Smooth muscle cell of bladder (primary cell): ENCODE measurements around the gene CSAG1. TPM values are rescaled to one million over a fixed set of nuclear protein-coding genes. Genes with fewer than 3 reads are reported as not detected.

Experiments used
- total RNA-seq: library from RNA; depleted of rRNA; stranded (reverse); fragments of >200 nt; gene quantifications from 2 replicates; pipeline ENCODE4 v1.2.3, GENCODE V29; 2014

CSAG1 gene, protein sequence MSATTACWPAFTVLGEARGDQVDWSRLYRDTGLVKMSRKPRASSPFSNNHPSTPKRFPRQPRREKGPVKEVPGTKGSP
- total RNA-seq = not detected in 2 replicates

GRCh38 chrX:152733261-152733975, at the start of gene CSAG1, which contains the start of gene MAGEA12:
CSAG1 (minus strand) TSS chrX:152733721; CDS start chrX:152732460, 1,261 bp downstream.
MAGEA12 (plus strand) TSS chrX:152733757; CDS start chrX:152736162, 2,405 bp downstream.

DNA sequence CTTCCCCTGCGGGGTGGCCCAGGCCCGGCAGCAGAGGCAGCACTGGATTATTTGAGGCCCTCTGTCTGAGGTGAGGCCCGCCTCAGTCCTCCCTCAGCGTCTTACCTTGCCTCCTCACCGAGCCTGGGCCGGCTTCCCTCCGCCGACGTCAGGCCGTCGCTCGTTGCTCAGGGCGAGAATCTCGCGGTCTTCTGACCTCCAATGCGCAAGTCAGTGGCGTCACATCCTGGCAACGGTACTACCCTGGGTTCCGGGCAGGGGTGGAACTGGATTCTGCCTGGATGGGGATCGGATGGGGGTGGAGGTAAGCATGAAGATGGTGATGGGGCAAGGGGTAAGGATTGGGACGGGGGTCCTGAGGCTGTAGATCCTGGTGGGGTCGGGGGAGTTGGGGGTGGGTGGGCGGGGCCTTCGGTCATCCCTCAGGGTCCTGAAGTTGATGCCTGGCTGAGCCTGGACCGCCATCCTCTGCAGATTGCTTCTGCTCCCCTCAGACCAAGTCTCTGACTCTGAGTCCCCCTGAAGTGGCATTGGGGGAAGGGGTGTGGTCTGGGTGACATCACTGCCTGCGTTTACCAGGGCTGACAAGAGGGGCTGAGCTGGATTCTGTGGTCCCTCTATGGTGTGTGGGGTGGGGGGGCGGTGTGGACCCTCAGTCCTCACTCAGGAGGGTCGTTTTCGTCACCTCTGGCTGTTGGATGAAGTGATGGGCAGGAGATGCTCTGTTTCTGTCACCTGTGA, 36.2 kb upstream of the CSAG1 start, which contains the start of gene MAGEA6:
TSS of gene MAGEA6 (minus strand) at position 141 of the 741 bp plus-strand sequence. CDS start 2,039 bp downstream, outside the sequence.

DNA sequence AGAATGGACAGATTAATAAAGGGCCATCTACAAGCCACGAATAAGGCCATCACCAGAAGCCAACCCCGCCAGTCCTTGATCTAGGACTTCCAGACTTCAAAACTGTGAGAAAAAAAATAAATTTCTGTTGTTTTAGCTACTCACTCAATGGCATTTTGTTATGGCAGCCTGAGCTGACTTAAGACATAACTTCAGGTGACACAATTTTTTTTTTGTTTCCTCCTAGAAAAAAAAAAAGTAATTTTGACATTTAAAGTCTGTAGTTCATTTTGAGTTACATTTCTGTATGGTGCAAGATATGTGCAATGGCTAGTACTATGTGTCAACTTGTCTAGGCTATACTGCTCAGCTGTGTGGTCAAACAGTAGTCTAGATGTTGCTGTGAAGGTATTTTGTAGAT, 25.4 kb upstream of the CSAG1 start, which contains the start of gene CSAG3:
TSS of gene CSAG3 (plus strand) at position 301 of the 400 bp plus-strand sequence.

DNA sequence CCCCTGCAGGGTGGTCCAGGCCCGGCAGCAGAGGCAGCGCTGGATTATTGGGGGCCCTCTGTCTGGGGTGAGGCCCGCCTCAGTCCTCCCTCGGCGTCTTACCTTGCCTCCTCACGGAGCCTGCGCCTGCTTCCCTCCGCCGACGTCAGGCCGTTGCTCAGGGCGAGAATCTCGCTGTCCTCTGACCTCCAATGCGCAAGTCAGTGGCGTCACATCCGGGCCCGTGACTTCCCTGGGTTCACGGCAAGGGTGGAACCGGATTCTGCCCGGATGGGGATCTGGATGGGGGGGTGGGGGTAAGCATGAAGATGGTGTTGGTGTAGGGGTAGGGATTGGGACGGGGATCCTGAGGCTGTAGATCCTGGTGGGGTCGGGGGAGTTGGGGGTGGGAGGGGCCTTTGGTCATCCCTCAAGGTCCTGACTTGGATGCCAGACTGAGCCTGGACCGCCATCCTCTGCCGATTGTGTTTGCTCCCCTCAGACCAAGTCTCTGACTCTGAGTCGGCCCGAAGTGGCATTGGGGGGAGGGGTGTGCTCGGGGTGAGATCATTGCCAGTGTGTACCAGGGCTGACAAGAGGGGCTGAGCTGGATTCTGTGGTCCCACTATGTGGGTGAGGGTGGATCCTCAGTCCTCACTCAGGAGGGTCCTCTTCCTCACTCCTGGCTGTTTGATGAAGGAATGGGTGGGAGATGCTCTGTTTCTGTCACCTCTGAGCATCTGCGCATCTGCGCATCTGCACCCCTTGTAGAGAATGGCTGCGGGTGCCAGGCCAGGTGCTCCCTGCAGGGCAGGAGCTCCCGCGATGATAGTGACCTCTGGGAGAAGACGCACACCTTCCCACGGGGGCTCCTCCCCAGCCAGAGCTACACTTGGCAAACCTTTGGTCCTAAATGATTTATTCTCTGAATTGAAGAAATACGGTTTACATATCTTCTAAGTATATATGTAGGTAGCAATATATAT, 20.4 kb upstream of the CSAG1 start, which contains the start of gene MAGEA2:
TSS of gene MAGEA2 (minus strand) at position 157 of the 965 bp plus-strand sequence. CDS start 2,479 bp downstream, outside the sequence.

GRCh38 chrX:152713815-152714787, 19.4 kb downstream of the CSAG1 start, which contains the start of gene MAGEA2B:
MAGEA2B (plus strand) TSS chrX:152714628; CDS start chrX:152717107, 2,479 bp downstream.

DNA sequence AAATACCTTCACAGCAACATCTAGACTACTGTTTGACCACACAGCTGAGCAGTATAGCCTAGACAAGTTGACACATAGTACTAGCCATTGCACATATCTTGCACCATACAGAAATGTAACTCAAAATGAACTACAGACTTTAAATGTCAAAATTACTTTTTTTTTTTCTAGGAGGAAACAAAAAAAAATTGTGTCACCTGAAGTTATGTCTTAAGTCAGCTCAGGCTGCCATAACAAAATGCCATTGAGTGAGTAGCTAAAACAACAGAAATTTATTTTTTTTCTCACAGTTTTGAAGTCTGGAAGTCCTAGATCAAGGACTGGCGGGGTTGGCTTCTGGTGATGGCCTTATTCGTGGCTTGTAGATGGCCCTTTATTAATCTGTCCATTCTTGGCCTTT, 24.3 kb downstream of the CSAG1 start, which contains the start of gene CSAG2:
TSS of gene CSAG2 (minus strand) at position 101 of the 400 bp plus-strand sequence. CDS start 161 bp downstream, outside the sequence.

DNA sequence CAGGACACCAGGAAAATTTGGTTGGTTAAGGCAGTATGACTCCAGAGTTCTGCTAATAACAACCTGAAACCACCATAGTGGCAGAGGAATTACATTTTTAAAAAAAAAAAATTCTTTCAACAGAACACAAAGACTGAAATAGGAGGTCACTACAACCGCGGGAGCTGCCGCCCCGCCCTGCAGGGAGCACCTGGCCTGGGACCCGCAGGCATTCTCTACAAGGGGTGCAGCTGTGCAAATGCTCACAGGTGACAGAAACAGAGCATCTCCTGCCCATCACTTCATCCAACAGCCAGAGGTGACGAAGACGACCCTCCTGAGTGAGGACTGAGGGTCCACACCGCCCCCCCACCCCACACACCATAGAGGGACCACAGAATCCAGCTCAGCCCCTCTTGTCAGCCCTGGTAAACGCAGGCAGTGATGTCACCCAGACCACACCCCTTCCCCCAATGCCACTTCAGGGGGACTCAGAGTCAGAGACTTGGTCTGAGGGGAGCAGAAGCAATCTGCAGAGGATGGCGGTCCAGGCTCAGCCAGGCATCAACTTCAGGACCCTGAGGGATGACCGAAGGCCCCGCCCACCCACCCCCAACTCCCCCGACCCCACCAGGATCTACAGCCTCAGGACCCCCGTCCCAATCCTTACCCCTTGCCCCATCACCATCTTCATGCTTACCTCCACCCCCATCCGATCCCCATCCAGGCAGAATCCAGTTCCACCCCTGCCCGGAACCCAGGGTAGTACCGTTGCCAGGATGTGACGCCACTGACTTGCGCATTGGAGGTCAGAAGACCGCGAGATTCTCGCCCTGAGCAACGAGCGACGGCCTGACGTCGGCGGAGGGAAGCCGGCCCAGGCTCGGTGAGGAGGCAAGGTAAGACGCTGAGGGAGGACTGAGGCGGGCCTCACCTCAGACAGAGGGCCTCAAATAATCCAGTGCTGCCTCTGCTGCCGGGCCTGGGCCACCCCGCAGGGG, 35.3 kb downstream of the CSAG1 start, which contains the start of gene MAGEA3:
TSS of gene MAGEA3 (plus strand) at position 843 of the 980 bp plus-strand sequence. CDS start 2,039 bp downstream, outside the sequence.

Other genes with a start within 250 kb of the CSAG1 start
- gene GABRQ, start 95.8 kb downstream of the CSAG1 start, total RNA-seq = not detected in 2 replicates
- gene MAGEA3, start 34.9 kb downstream of the CSAG1 start, total RNA-seq = not detected in 2 replicates
- gene CSAG2, start 24.4 kb downstream of the CSAG1 start, total RNA-seq = not detected in 2 replicates
- not detected in 2 replicates for gene MAGEA2B, start 19.1 kb downstream of the CSAG1 start, total RNA-seq
- under 0.01 and 0.14 TPM in 2 replicates for gene MAGEA12, start within 50 bp of the CSAG1 start, total RNA-seq
- gene MAGEA2, start 20.1 kb upstream of the CSAG1 start, total RNA-seq = under 0.01 TPM in 1 of 2 replicates, not detected in the other
- gene CSAG3, start 25.5 kb upstream of the CSAG1 start, total RNA-seq = not detected in 2 replicates
- under 0.01 TPM in 1 of 2 replicates, not detected in the other for gene MAGEA6, start 36.0 kb upstream of the CSAG1 start, total RNA-seq
- 39.0 and 42.5 TPM in 2 replicates for gene CETN2, start 97.0 kb upstream of the CSAG1 start, total RNA-seq
- gene NSDHL, start 97.3 kb upstream of the CSAG1 start, total RNA-seq = 21.8 and 31.4 TPM in 2 replicates
- gene ZNF185, start 164.3 kb upstream of the CSAG1 start, total RNA-seq = 0.37 and 0.43 TPM in 2 replicates